Measurements from ENCODE around the gene GEMIN4. TPM values are rescaled to one million over a fixed set of nuclear protein-coding genes. Genes with fewer than 3 reads are reported as not detected.
A peak's percentile ranks its signal among the peaks of the same experiment; 100 is the strongest.

The GEMIN4 gene
- total and polyA plus RNA-seq, 4 donors: 2.8 to 7.0 (median 5.9) TPM

- WGBS: 75% methylated on average over 14 of the region's 14 CpGs
- no peak for DNase-seq (ENCODE audit: low spot score)
- no peaks in the 10 kb centered on the region for H3K27me3 ChIP-seq (ENCODE audit: control insufficient read depth in 4 of 4, insufficient read depth in 4 of 4, low read length in 3 of 4)
- H3K36me3 ChIP-seq (ENCODE audit: control insufficient read depth in 4 of 4, insufficient read depth in 3 of 4, low read depth in 1 of 4, low read length in 3 of 4): peaks cover 1 to 12% (median 10%) of the 10 kb centered on the region in 4 donors
- H3K27ac ChIP-seq (ENCODE audit: low read depth in 1 of 2, low read length in 2 of 2): peak overlapping the region in 1 of 2 donors; percentile 54
- TF ChIP-seq HNF4G (IDR thresholded peaks at IDR 0.05) (no peak), RAD21 (IDR thresholded peaks at IDR 0.05) (no peak), GABPA (IDR thresholded peaks at IDR 0.05 in 1 of 2, conservative IDR thresholded peaks at IDR 0.05 in 1 of 2) (no peak), HNF4A (conservative IDR thresholded peaks at IDR 0.05) (no peak), ZBTB33 (IDR thresholded peaks at IDR 0.05) (no peak), FOXA2 (IDR thresholded peaks at IDR 0.05) (no peak), EGR1 (IDR thresholded peaks at IDR 0.05; ENCODE audit: low read depth in 2 of 2) (no peak), MAX (IDR thresholded peaks at IDR 0.05) (no peak), REST (IDR thresholded peaks at IDR 0.05) (no peak), TAF1 (conservative IDR thresholded peaks at IDR 0.05) (no peak), FOXA1 (IDR thresholded peaks at IDR 0.05) (no peak), RXRA (IDR thresholded peaks at IDR 0.05) (no peak), SP1 (IDR thresholded peaks at IDR 0.05) (no peak), JUND (IDR thresholded peaks at IDR 0.05) (no peak), CTCF (IDR thresholded peaks at IDR 0.05; ENCODE audit: low read depth, low read length, missing input control) (no peak), YY1 (IDR thresholded peaks at IDR 0.05) (no peak), ATF3 (IDR thresholded peaks at IDR 0.05) (no peak)
- H3K4me3 ChIP-seq (ENCODE audit: low read depth in 1 of 3, low read length in 3 of 3): no peak overlapping the region
- H3K4me1 ChIP-seq (ENCODE audit: control insufficient read depth in 4 of 4, insufficient read depth in 4 of 4, low read length in 3 of 4): peaks cover 0 to 7% (median 3%) of the 10 kb centered on the region in 4 donors
- peak overlapping the region; percentile 39 to 47 for H3K9ac ChIP-seq (ENCODE audit: low read depth in 1 of 2, low read length in 2 of 2)
- no peaks in the 10 kb centered on the region for H3K9me3 ChIP-seq (ENCODE audit: control insufficient read depth in 4 of 4, low read length in 3 of 4)
Observed at GRCh38 chr17:795276-795675, 43.2 kb upstream of the GEMIN4 start.
